BJ (cell line): ENCODE data around the gene POU2F3. TPM values are rescaled to one million over a fixed set of nuclear protein-coding genes. Genes with fewer than 3 reads are reported as not detected.

Experiments
- CTCF ChIA-PET: fragments of 350-600 bp; formaldehyde crosslinking; extraction: SDS; loops from one replicate; lab custom pipeline; 2021; ENCODE audit warnings: antibody characterized with exemption, inconsistent platforms; lab: Yijun Ruan, JAX
- POLR2A ChIA-PET: fragments of 300-600 bp; sonication (Branson Sonifier 250); formaldehyde crosslinking; extraction: SDS; loops from one replicate; lab custom pipeline; 2021; ENCODE audit warnings: antibody characterized with exemption; lab: Charles Lee
- DNase-seq: peaks from one replicate; pipeline ENCODE4 v3.0.0-alpha.2; 2011; ENCODE audit warnings: low read depth
- H3K27me3 ChIP-seq: 2 replicates; pipeline ENCODE4 v1.6.0; 2011; ENCODE audit warnings: low read length; ENCODE audit not compliant: control insufficient read depth, insufficient read depth
- H3K36me3 ChIP-seq: 2 replicates; pipeline ENCODE4 v1.5.1; 2011; ENCODE audit warnings: low read length; ENCODE audit not compliant: control insufficient read depth, insufficient read depth
- H3K4me3 ChIP-seq: 2 replicates; pipeline ENCODE4 v1.5.1; 2011; ENCODE audit warnings: low read depth, mild to moderate bottlenecking, control low read depth, low read length
- CTCF ChIP-seq: IDR thresholded peaks from 2 replicates; pipeline ENCODE4 v1.5.1; 2011; ENCODE audit warnings: low read depth, mild to moderate bottlenecking, control low read depth, inconsistent platforms, low read length, moderate library complexity; ENCODE audit not compliant: insufficient read depth
- polyA plus RNA-seq: library from polyadenylated mRNA; depleted of rRNA; stranded (reverse); fragments of >200 nt; gene quantifications from 2 replicates; pipeline ENCODE4 v1.2.3, GENCODE V29; 2011

Gene POU2F3
- polyA plus RNA-seq, 1 experiment, result 0.06 TPM

DNA sequence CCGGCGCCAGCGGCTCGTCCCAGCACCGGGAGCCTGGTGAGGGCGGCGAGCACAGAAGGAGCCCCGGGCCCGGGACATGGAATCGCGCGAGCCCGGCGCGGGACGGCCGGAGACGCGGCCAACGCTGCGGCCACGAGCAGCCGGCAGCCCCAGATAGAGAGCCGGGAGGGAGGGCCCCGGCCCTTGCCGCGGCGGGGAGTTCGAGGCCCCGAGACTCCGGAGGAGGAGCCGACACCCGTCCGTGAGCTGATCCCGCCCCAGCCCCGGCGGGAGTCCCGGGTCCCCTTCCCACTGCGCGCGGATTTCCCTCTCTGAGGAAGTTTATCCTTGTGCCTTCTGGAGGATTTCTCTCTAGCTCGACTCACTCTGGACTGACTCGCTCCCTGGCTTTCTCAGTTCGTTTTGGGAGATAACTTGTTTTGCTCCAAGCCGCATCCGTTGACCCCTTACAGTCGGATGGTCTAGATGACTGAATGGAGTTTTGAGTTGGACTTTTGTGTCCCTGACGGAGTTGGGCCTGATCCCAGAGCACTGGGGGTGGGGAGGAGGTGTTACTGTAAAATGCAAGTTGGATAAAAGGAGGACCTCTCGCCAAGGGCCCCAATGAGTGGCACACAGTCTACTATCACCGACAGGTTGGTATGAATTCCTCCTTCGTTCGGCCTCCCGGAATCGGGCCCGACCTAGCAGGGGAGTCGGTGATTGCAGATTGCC, 96.9 kb downstream of the POU2F3 start:
- ChIA-PET CTCF (interaction anchor here (0.6 to 2.1 kb wide), 15 partner anchors 10 to 348 kb away, joined by 3 to 10 read pairs (median 3); no protein-coding TSS in a partner anchor), POLR2A (interaction anchor here (0.7 to 1.6 kb wide), 2 partner anchors 64 to 687 kb away, joined by 3 read pairs; partner anchors contain the start of gene TBCEL)
- no peak for TF ChIP-seq CTCF
- Histone ChIP-seq H3K36me3 (no peaks in the 10 kb centered on the region), H3K4me3 (peak overlapping the region; percentile 71), H3K27me3 (no peaks in the 10 kb centered on the region)
- no peak for DNase-seq

DNA sequence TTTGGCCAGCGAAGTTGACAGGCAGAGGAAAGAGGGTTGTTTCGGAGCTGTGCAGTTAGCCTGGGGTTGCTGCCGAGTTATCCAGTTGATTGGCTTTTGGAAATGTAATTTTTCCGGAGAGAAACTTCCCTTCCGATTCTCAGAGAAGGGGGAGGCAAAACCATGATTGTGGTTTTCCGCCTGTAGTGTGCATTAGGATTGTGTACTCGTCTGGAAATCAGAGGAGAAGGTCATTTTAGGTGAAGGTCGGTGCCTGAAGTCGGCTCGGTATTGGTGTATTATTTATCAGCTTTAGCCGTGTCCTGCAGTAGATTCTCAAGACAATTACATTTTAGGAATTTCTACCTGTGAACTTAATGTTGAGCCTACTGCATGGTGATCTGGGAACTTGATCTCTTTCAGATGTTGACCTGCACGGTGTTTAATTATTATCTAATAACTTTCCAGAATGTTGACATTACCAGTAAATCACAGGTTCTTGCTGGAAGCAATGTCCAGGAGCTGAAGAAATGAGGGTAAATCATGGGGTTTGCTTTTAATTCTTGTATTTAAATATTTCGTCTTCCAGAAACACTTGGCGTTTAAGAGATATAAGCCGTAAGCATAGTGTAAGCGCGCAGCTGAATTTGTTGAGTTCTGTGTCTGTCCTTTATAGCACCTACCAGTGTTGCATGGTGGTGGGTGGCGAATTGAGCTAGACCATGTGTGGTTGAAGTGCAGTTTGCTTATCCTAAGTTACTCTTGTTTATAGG, 97.6 kb downstream of the POU2F3 start:
- DNase-seq, result no peak
- TF ChIP-seq CTCF, result no peak
- POLR2A ChIA-PET, result no interaction called here
- H3K36me3 ChIP-seq, result no peaks in the 10 kb centered on the region
- no peaks in the 10 kb centered on the region for H3K27me3 ChIP-seq
- CTCF ChIA-PET, result interaction anchor here (0.6 to 1.1 kb wide), 6 partner anchors 11 to 173 kb away, joined by 3 to 4 read pairs (median 3); no protein-coding TSS in a partner anchor
- H3K4me3 ChIP-seq, result peak overlapping the region; percentile 71

- no peaks in the 10 kb centered on the region for H3K36me3 ChIP-seq
- CTCF ChIA-PET, result interaction anchor here (0.8 to 1.1 kb wide), 4 partner anchors 10 to 172 kb away, joined by 3 to 4 read pairs (median 3); no protein-coding TSS in a partner anchor
- POLR2A ChIA-PET, result no interaction called here
- H3K4me3 ChIP-seq, result peak overlapping the region; percentile 71
- TF ChIP-seq CTCF, result no peak
- H3K27me3 ChIP-seq, result no peaks in the 10 kb centered on the region
- no peak for DNase-seq
Measured at GRCh38 chr11:120338107-120338933, 98.4 kb downstream of the POU2F3 start.

DNA sequence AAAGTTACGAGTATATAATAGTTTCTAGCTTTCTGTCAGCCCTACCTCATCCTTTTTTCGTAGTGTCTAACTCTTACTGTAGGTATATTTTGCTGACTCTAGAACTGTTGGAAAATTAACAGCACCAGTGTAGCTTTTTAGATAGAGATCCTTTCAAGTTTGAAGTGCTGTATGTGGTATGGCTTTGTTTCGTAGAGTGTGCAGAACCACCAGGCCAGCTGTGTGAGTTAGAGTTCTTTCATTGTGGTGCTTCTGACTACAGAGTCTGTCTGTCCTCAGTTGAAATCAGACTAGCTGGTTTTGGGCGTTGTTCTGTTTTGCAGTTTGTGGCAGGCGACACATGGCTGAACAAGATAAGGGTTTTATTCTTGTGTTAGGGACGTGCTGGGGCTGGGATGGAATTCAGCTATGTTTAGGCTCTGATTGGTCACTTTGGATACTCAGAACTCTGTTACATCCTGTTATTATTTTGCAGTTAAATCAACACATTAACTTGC, 99.5 kb downstream of the POU2F3 start:
- Histone ChIP-seq H3K4me3 (peak overlapping the region; percentile 30), H3K36me3 (no peaks in the 10 kb centered on the region), H3K27me3 (no peaks in the 10 kb centered on the region)
- ChIA-PET POLR2A (no interaction called here), CTCF (interaction anchor here (0.6 kb wide), 1 partner anchor 127 kb away, joined by 3 read pairs; no protein-coding TSS in a partner anchor)
- DNase-seq, result no peak
- no peak for TF ChIP-seq CTCF
